Measurements from ENCODE around the gene SHANK2.

The SHANK2 gene

GRCh38 chr11:71211631-71212030, 40.7 kb downstream of the SHANK2 start:
- no peak overlapping the region for H3K4me3 ChIP-seq (ENCODE audit: low read depth, low read length)
- DNase-seq (ENCODE audit: low read depth) = no peak
- no peak for TF ChIP-seq CTCF (IDR thresholded peaks at IDR 0.05; ENCODE audit: insufficient read depth, low read depth, low read length, missing control alignments)

GRCh38 chr11:71210861-71211260, 41.5 kb downstream of the SHANK2 start:
- DNase-seq (ENCODE audit: low read depth) = no peak
- TF ChIP-seq CTCF (IDR thresholded peaks at IDR 0.05; ENCODE audit: insufficient read depth, low read depth, low read length, missing control alignments) = no peak

DNA sequence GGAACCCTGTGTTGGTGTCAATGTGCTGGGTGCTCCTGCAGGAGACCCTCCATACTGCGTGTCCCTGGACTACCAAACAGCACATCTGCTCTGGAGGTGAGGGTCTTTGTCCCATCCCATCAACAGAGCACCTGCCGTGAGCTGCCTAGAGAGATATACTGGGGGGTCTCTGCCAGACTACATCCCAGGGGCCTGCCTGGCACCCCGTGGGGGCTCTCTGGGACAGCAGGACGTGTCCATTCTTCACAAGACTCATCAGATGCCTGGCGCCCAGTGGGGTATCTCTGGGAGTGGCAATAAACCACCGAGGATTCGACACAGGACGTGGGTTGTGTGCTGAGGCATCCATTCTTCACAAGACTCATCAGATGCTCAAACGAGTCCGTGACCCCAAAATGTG, 42.7 kb downstream of the SHANK2 start:
- TF ChIP-seq CTCF (IDR thresholded peaks at IDR 0.05; ENCODE audit: insufficient read depth, low read depth, low read length, missing control alignments) = no peak

More at GRCh38 chr11:71210861-71211260, 41.5 kb downstream of the SHANK2 start:
- no peak overlapping the region for H3K4me3 ChIP-seq (ENCODE audit: low read depth, low read length)

GRCh38 chr11:71209181-71209580, 43.2 kb downstream of the SHANK2 start:
- no peak overlapping the region for H3K4me3 ChIP-seq (ENCODE audit: low read depth, low read length)
- TF ChIP-seq CTCF (IDR thresholded peaks at IDR 0.05; ENCODE audit: insufficient read depth, low read depth, low read length, missing control alignments) = no peak
- no peak for DNase-seq (ENCODE audit: low read depth)

More for the DNA sequence above, 42.7 kb downstream of the SHANK2 start:
- DNase-seq (ENCODE audit: low read depth) = no peak
- no peak overlapping the region for H3K4me3 ChIP-seq (ENCODE audit: low read depth, low read length)

DNA sequence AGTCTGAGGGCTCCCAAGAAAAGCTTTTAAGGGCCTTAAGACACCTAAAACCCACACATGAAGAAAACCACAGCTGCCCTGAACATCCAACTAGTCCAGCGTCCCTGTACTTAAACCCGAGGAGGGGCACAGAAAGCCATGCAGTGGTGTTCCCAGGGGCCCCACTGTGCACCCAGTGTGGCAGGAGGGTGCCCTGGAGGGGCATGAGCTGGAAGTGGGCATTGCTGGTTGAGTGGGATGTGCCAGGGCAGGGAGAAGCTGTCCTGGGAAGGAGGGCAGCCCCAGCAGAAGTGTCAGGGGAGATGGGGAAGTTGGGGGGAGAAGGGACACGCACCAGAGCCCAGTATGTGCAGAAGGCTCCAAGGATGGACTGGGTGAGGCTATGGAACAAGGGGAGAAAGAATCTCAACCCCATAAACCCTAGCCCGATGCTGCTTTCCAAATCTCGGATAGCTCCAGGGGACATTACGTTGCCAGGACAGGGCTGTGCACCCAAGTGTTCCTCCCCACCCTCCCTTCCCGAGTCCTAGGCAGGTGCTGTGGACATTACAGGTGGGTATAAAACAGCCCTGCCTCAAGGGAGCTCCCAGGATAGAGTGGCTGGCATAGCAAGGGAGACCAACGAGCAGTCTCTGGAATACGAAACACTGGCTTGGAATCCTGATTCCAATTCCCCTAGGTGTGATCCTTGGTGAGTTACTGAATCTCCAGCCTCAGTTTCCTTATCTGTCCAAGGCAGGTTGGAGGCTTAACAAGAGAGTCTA, 44.2 kb downstream of the SHANK2 start:
- no peak overlapping the region for H3K4me3 ChIP-seq (ENCODE audit: low read depth, low read length)
- no peak for DNase-seq (ENCODE audit: low read depth)
- no peak for TF ChIP-seq CTCF (IDR thresholded peaks at IDR 0.05; ENCODE audit: insufficient read depth, low read depth, low read length, missing control alignments)

DNA sequence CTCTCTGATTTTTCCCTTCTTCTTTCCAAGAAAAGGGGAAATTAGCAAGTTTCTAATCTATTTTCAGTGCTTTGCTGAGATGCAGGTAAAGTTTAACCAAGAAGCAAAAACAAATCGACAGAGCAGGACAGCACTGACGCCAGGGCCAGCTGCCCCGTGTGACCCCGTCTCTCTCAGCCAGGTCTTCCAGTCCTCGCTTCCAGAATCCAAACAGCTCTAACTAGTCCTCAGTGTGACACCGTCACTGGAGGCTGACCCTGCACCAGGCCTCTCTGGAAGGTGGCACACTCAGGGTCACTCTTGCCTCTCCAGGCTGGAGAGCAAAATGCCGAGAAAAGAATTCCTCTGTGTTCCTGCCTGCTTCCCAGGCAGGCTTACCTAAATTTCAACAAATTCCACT, 44.8 kb downstream of the SHANK2 start:
- no peak overlapping the region for H3K4me3 ChIP-seq (ENCODE audit: low read depth, low read length)
- TF ChIP-seq CTCF (IDR thresholded peaks at IDR 0.05; ENCODE audit: insufficient read depth, low read depth, low read length, missing control alignments) = no peak
- no peak for DNase-seq (ENCODE audit: low read depth)

- no peak overlapping the region for H3K4me3 ChIP-seq (ENCODE audit: low read depth, low read length)
- DNase-seq (ENCODE audit: low read depth) = no peak
- no peak for TF ChIP-seq CTCF (IDR thresholded peaks at IDR 0.05; ENCODE audit: insufficient read depth, low read depth, low read length, missing control alignments)
Observed at GRCh38 chr11:71206186-71206585, 46.2 kb downstream of the SHANK2 start.
